H9 (cell line): ENCODE measurements around the gene MDH2. TPM values are rescaled to one million over a fixed set of nuclear protein-coding genes. Genes with fewer than 3 reads are reported as not detected.
A peak's percentile ranks its signal among the peaks of the same experiment; 100 is the strongest.

Experiments used
- DNase-seq: peaks from one replicate; pipeline ENCODE4 v3.0.0-alpha.2; 2017
- H2AFZ ChIP-seq: one replicate; pipeline ENCODE4 v1.6.1; 2013; ENCODE audit warnings: mild to moderate bottlenecking, low read length, control low read depth, moderate library complexity
- H2AK5ac ChIP-seq: 2 replicates; pipeline ENCODE4 v1.6.1; 2013; ENCODE audit warnings: low read length, control low read depth, mixed read lengths; ENCODE audit not compliant: insufficient read length
- H2BK120ac ChIP-seq: one replicate; pipeline ENCODE4 v1.6.1; 2013; ENCODE audit warnings: low read depth, mild to moderate bottlenecking, low read length, control low read depth, inconsistent platforms; ENCODE audit not compliant: poor library complexity, severe bottlenecking
- H2BK12ac ChIP-seq: 2 replicates; pipeline ENCODE4 v1.6.1; 2013; ENCODE audit warnings: low read length, control low read depth, mixed read lengths, low read depth; ENCODE audit not compliant: insufficient read length
- H2BK15ac ChIP-seq: 2 replicates; pipeline ENCODE4 v1.6.1; 2013; ENCODE audit warnings: low read depth, low read length, control low read depth
- H2BK20ac ChIP-seq: one replicate; pipeline ENCODE4 v1.6.1; 2013; ENCODE audit warnings: low read depth, mild to moderate bottlenecking, low read length, control low read depth, inconsistent platforms; ENCODE audit not compliant: poor library complexity, severe bottlenecking
- H2BK5ac ChIP-seq: 2 replicates; pipeline ENCODE4 v1.6.1; 2013; ENCODE audit warnings: low read length, control low read depth, mixed read lengths; ENCODE audit not compliant: insufficient read length
- H3K14ac ChIP-seq: 2 replicates; pipeline ENCODE4 v1.6.1; 2013; ENCODE audit warnings: low read length, control low read depth; ENCODE audit not compliant: insufficient read depth
- H3K18ac ChIP-seq: 2 replicates; pipeline ENCODE4 v1.6.1; 2013; ENCODE audit warnings: low read depth, mild to moderate bottlenecking, mixed read lengths, low read length, control low read depth; ENCODE audit not compliant: insufficient read length
- H3K23ac ChIP-seq: 2 replicates; pipeline ENCODE4 v1.6.1; 2013; ENCODE audit warnings: low read length, control low read depth, mixed read lengths, low read depth; ENCODE audit not compliant: insufficient read length
- H3K23me2 ChIP-seq: 2 replicates; pipeline ENCODE4 v1.6.1; 2013; ENCODE audit warnings: low read depth, mild to moderate bottlenecking, mixed read lengths, low read length, control low read depth; ENCODE audit not compliant: insufficient read length, poor library complexity, severe bottlenecking
- H3K27ac ChIP-seq: 2 replicates; pipeline ENCODE4 v1.5.1; 2013; ENCODE audit warnings: low read length, control low read depth, mixed read lengths, low read depth; ENCODE audit not compliant: insufficient read length
- H3K27me3 ChIP-seq: 2 replicates; pipeline ENCODE4 v1.6.1; 2013; ENCODE audit warnings: low read length, control low read depth, inconsistent platforms; ENCODE audit not compliant: insufficient read depth
- H3K4ac ChIP-seq: 2 replicates; pipeline ENCODE4 v1.6.1; 2013; ENCODE audit warnings: low read depth, mild to moderate bottlenecking, control low read depth, inconsistent platforms, low read length, moderate library complexity
- H3K4me1 ChIP-seq: 2 replicates; pipeline ENCODE4 v1.6.1; 2013; ENCODE audit warnings: low read length, control low read depth, inconsistent platforms; ENCODE audit not compliant: insufficient read depth
- H3K4me2 ChIP-seq: 2 replicates; pipeline ENCODE4 v1.6.1; 2013; ENCODE audit warnings: low read length, control low read depth, mixed read lengths; ENCODE audit not compliant: insufficient read length, insufficient read depth
- H3K56ac ChIP-seq: 2 replicates; pipeline ENCODE4 v1.6.1; 2013; ENCODE audit warnings: low read depth, mild to moderate bottlenecking, mixed read lengths, low read length, control low read depth; ENCODE audit not compliant: insufficient read length
- H3K79me1 ChIP-seq: 2 replicates; pipeline ENCODE4 v1.6.1; 2013; ENCODE audit warnings: low read depth, mild to moderate bottlenecking, moderate library complexity, low read length, control low read depth, inconsistent platforms; ENCODE audit not compliant: insufficient read depth, poor library complexity, severe bottlenecking
- H3K79me2 ChIP-seq: 2 replicates; pipeline ENCODE4 v1.6.1; 2013; ENCODE audit warnings: low read length, control low read depth, inconsistent platforms; ENCODE audit not compliant: insufficient read depth
- H3K9ac ChIP-seq: 2 replicates; pipeline ENCODE4 v1.6.1; 2013; ENCODE audit warnings: low read length, control low read depth, mixed read lengths; ENCODE audit not compliant: insufficient read length; ENCODE audit errors: extremely low read depth
- H3K9me3 ChIP-seq: one replicate; pipeline ENCODE4 v1.6.1; 2013; ENCODE audit warnings: low read depth, low read length, inconsistent platforms; ENCODE audit not compliant: control insufficient read depth
- H3T11ph ChIP-seq: one replicate; pipeline ENCODE4 v1.6.1; 2013; ENCODE audit warnings: mild to moderate bottlenecking, low read length, control low read depth, inconsistent platforms
- H4K20me1 ChIP-seq: one replicate; pipeline ENCODE4 v1.6.1; 2013; ENCODE audit not compliant: control insufficient read depth, insufficient read length, insufficient read depth
- H4K5ac ChIP-seq: 2 replicates; pipeline ENCODE4 v1.6.1; 2013; ENCODE audit warnings: low read depth, mild to moderate bottlenecking, mixed read lengths, low read length, control low read depth; ENCODE audit not compliant: insufficient read length
- H4K8ac ChIP-seq: replicated peaks from 2 replicates; pipeline ENCODE4 v1.6.1; 2013; ENCODE audit warnings: low read length, control low read depth, mixed read lengths, low read depth; ENCODE audit not compliant: insufficient read length
- H4K91ac ChIP-seq: 2 replicates; pipeline ENCODE4 v1.6.1; 2013; ENCODE audit warnings: low read depth, mild to moderate bottlenecking, moderate library complexity, mixed read lengths, low read length, control low read depth; ENCODE audit not compliant: insufficient read length
- H3K27ac Mint-ChIP-seq, 3 experiments: 2 replicates in 2 of 3; 3 replicates in 1 of 3; pipeline ENCODE4 v1.8.0; 2020 to 2021; ENCODE audit warnings: mixed read lengths in 3 of 3, mild to moderate bottlenecking in 1 of 3, moderate library complexity in 1 of 3
- H3K27me3 Mint-ChIP-seq: 2 replicates; pipeline ENCODE4 v1.8.0; 2021; ENCODE audit warnings: low read depth, mild to moderate bottlenecking, moderate library complexity, mixed read lengths
- H3K36me3 Mint-ChIP-seq, 3 experiments: 2 replicates in 2 of 3; 3 replicates in 1 of 3; pipeline ENCODE4 v1.8.0; 2020 to 2021; ENCODE audit warnings: low read depth in 3 of 3, mixed read lengths in 3 of 3; ENCODE audit not compliant: insufficient read depth in 1 of 3
- H3K4me1 Mint-ChIP-seq, 2 experiments: 2 replicates each; pipeline ENCODE4 v1.8.0; 2020; ENCODE audit warnings: mixed read lengths in 2 of 2
- H3K4me3 Mint-ChIP-seq, 2 experiments: 2 replicates in 1 of 2; 3 replicates in 1 of 2; pipeline ENCODE4 v1.8.0; 2020 to 2021; ENCODE audit warnings: mild to moderate bottlenecking in 2 of 2, mixed read lengths in 2 of 2, moderate library complexity in 1 of 2
- H3K9me3 Mint-ChIP-seq, 2 experiments: 2 replicates in 1 of 2; 3 replicates in 1 of 2; pipeline ENCODE4 v1.8.0; 2020; ENCODE audit warnings: mild to moderate bottlenecking in 2 of 2, mixed read lengths in 2 of 2, moderate library complexity in 1 of 2
- WGBS: extraction: QIAGEN DNeasy Blood & Tissue Kit; methylation state at CpG from one replicate; pipeline ENCODE4 v1.1.7; 2013; ENCODE audit warnings: missing lambda C conversion rate, low lambda C conversion rate, mixed read lengths; ENCODE audit not compliant: insufficient read length; ENCODE audit errors: extremely low coverage; 5-methylcytosine and 5-hydroxymethylcytosine counted together
- total RNA-seq: library from RNA; stranded (reverse); gene quantifications from 2 replicates; pipeline ENCODE4 v1.2.1, GENCODE V29; 2021
- TF ChIP-seq, protein P1 (sequence below): fragments of 200-600 bp; sonication (generic); conservative IDR thresholded peaks from 3 replicates; pipeline ENCODE4 v1.8.0; 2021; ENCODE audit warnings: antibody characterized with exemption, mild to moderate bottlenecking

The MDH2 gene
- total RNA-seq, 1 experiment from 2014 or later = 260 TPM

DNA sequence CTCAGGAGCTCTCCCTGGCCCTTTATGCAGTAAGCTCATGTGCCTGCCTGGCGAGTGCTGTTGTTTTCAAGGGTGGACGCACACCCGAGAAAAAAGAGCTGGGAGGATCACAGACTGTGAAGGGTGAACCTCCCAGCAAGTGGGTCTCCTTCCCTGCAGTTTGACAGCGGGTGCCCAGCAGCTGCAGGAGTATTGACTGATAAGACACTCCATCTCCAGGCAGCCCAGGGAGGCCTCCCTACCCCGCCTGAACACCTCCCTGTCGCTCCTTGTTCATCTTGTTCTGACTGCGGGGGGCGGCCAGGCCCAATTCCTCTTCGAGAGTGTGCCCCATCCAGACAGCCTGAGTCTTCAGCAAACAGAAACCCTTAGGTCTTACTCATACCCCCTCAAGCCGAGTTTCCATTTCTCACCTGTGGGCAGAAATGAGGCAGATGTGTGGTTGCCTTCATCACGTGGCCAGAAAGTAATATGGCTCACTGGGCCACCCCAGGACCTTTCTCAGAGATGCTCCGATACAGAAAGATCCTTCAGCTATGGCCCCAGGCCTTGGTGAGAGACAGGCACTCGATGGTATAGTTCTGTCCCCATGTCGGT is 17.2 kb downstream of the MDH2 start:
- no peaks in the 10 kb centered on the region for H3K27me3 ChIP-seq
- no peak overlapping the region for H3T11ph ChIP-seq
- H2BK15ac ChIP-seq = no peak overlapping the region
- H3K56ac ChIP-seq = no peak overlapping the region
- no peaks in the 10 kb centered on the region for H3K4me1 ChIP-seq
- H4K8ac ChIP-seq = no peak overlapping the region
- no peaks in the 10 kb centered on the region for H3K79me1 ChIP-seq
- no peak overlapping the region for H4K91ac ChIP-seq
- no peaks in the 10 kb centered on the region for H3K27me3 Mint-ChIP-seq
- H4K5ac ChIP-seq = no peak overlapping the region
- no peak overlapping the region for H3K27ac ChIP-seq
- no peak overlapping the region for H2AK5ac ChIP-seq
- no peak overlapping the region for H2AFZ ChIP-seq
- no peak overlapping the region for H3K4me2 ChIP-seq
- DNase-seq = no peak
- H3K9me3 ChIP-seq = no peaks in the 10 kb centered on the region
- no peaks in the 10 kb centered on the region for H3K79me2 ChIP-seq
- no peak overlapping the region for H3K14ac ChIP-seq
- H2BK20ac ChIP-seq = no peak overlapping the region
- no peaks in the 10 kb centered on the region for H4K20me1 ChIP-seq
- H3K23me2 ChIP-seq = no peaks in the 10 kb centered on the region
- H3K9ac ChIP-seq = no peak overlapping the region
- WGBS = no CpG with 5 or more reads among the region's 14 CpGs
- no peak overlapping the region; a peak in 1 of 5 replicates for H3K4me3 Mint-ChIP-seq
- H3K27ac Mint-ChIP-seq = peak overlapping the region in 1 of 3 experiments; percentile 81; a peak in 2 of 7 replicates
- H3K4ac ChIP-seq = no peak overlapping the region
- H2BK120ac ChIP-seq = no peak overlapping the region
- no peaks in the 10 kb centered on the region for H3K9me3 Mint-ChIP-seq
- H3K18ac ChIP-seq = no peak overlapping the region
- H2BK12ac ChIP-seq = no peak overlapping the region
- TF ChIP-seq, protein P1, sequence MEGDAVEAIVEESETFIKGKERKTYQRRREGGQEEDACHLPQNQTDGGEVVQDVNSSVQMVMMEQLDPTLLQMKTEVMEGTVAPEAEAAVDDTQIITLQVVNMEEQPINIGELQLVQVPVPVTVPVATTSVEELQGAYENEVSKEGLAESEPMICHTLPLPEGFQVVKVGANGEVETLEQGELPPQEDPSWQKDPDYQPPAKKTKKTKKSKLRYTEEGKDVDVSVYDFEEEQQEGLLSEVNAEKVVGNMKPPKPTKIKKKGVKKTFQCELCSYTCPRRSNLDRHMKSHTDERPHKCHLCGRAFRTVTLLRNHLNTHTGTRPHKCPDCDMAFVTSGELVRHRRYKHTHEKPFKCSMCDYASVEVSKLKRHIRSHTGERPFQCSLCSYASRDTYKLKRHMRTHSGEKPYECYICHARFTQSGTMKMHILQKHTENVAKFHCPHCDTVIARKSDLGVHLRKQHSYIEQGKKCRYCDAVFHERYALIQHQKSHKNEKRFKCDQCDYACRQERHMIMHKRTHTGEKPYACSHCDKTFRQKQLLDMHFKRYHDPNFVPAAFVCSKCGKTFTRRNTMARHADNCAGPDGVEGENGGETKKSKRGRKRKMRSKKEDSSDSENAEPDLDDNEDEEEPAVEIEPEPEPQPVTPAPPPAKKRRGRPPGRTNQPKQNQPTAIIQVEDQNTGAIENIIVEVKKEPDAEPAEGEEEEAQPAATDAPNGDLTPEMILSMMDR = no peak
- H2BK5ac ChIP-seq = no peak overlapping the region
- peaks cover 46 to 69% (median 67%) of the 10 kb centered on the region in 3 experiments for H3K36me3 Mint-ChIP-seq
- H3K23ac ChIP-seq = no peak overlapping the region
- H3K4me1 Mint-ChIP-seq = peaks cover 3 to 4% of the 10 kb centered on the region in 2 experiments; a peak in 2 of 4 replicates
